GM23338 (cell line): ENCODE results near the gene MBLAC1. TPM values are rescaled to one million over a fixed set of nuclear protein-coding genes. Genes with fewer than 3 reads are reported as not detected.

ENCODE experiments used
- ATAC-seq: fragments of 200-7000 bp; cut with Tn5 transposase; 3 replicates; pipeline ENCODE4 v1.9.1; 2020
- DNase-seq: peaks from one replicate; pipeline ENCODE4 v3.0.0-alpha.2; 2015; ENCODE audit warnings: low spot score
- H2AFZ ChIP-seq: fragments of 200-600 bp; sonication (generic); 2 replicates; pipeline ENCODE4 v1.8.0; 2016; ENCODE audit warnings: antibody characterized with exemption, mild to moderate bottlenecking, moderate library complexity
- H3F3A ChIP-seq: fragments of 200-600 bp; sonication (generic); replicated peaks from 2 replicates; pipeline ENCODE4 v1.8.0; 2017; ENCODE audit warnings: antibody characterized with exemption, mixed run types, low read depth
- H3K27ac ChIP-seq: fragments of 200-600 bp; sonication (generic); 2 replicates; pipeline ENCODE4 v1.6.1; 2016; ENCODE audit warnings: low read depth
- H3K27me3 ChIP-seq: fragments of 200-600 bp; sonication (generic); 2 replicates; pipeline ENCODE4 v1.8.0; 2016; ENCODE audit warnings: mild to moderate bottlenecking, mixed run types, moderate library complexity; ENCODE audit not compliant: insufficient read depth
- H3K36me3 ChIP-seq: fragments of 200-600 bp; sonication (generic); 2 replicates; pipeline ENCODE4 v1.8.0; 2016; ENCODE audit warnings: mild to moderate bottlenecking; ENCODE audit not compliant: insufficient read depth
- H3K4me1 ChIP-seq: fragments of 200-600 bp; sonication (generic); 2 replicates; pipeline ENCODE4 v1.8.0; 2016; ENCODE audit warnings: mild to moderate bottlenecking, moderate library complexity; ENCODE audit not compliant: insufficient read depth
- H3K4me2 ChIP-seq: fragments of 200-600 bp; sonication (generic); 2 replicates; pipeline ENCODE4 v1.7.1; 2017; ENCODE audit warnings: mixed run types
- H3K4me3 ChIP-seq: fragments of 200-600 bp; sonication (generic); 2 replicates; pipeline ENCODE4 v1.6.1; 2016; ENCODE audit warnings: mixed run types
- H3K79me2 ChIP-seq: fragments of 200-600 bp; sonication (generic); replicated peaks from 2 replicates; pipeline ENCODE4 v1.8.0; 2017; ENCODE audit warnings: mild to moderate bottlenecking; ENCODE audit not compliant: insufficient read depth
- H3K9me2 ChIP-seq: fragments of 200-600 bp; sonication (generic); 2 replicates; pipeline ENCODE4 v1.8.0; 2017; ENCODE audit not compliant: insufficient read depth
- H4K20me1 ChIP-seq: fragments of 200-600 bp; sonication (generic); replicated peaks from 2 replicates; pipeline ENCODE4 v1.8.0; 2017; ENCODE audit warnings: mild to moderate bottlenecking; ENCODE audit not compliant: insufficient read depth
- H3K27ac Mint-ChIP-seq: 2 replicates; pipeline ENCODE4 v1.8.0; 2020; ENCODE audit warnings: inconsistent platforms, mild to moderate bottlenecking, moderate library complexity, mixed read lengths
- H3K27me3 Mint-ChIP-seq: 3 replicates; pipeline ENCODE4 v1.8.0; 2022; ENCODE audit warnings: low read depth, mild to moderate bottlenecking, moderate library complexity, mixed read lengths, inconsistent platforms; ENCODE audit not compliant: insufficient read depth, poor library complexity
- H3K36me3 Mint-ChIP-seq: 3 replicates; pipeline ENCODE4 v1.8.0; 2021; ENCODE audit warnings: low read depth, mild to moderate bottlenecking, inconsistent platforms, moderate library complexity, mixed read lengths
- H3K4me1 Mint-ChIP-seq: 3 replicates; pipeline ENCODE4 v1.8.0; 2020; ENCODE audit warnings: mild to moderate bottlenecking, inconsistent platforms, mixed read lengths
- H3K4me3 Mint-ChIP-seq: 3 replicates; pipeline ENCODE4 v1.8.0; 2021; ENCODE audit warnings: moderate library complexity, mild to moderate bottlenecking, inconsistent platforms, mixed read lengths
- H3K9me3 Mint-ChIP-seq: 3 replicates; pipeline ENCODE4 v1.8.0; 2020; ENCODE audit warnings: moderate library complexity, mild to moderate bottlenecking, inconsistent platforms, mixed read lengths
- CTCF ChIP-seq, 2 experiments: fragments of 200-600 bp in 1 of 2; sonication (generic) in 1 of 2; conservative IDR thresholded peaks; 2 replicates each; pipeline versions ENCODE4 v1.5.1 to v1.6.1; 2016 to 2017; ENCODE audit warnings: antibody characterized with exemption in 2 of 2, low read depth in 2 of 2, mild to moderate bottlenecking in 2 of 2, moderate library complexity in 1 of 2
- EZH2 ChIP-seq: fragments of 200-600 bp; sonication (generic); IDR thresholded peaks from one replicate; pipeline ENCODE4 v1.8.0; 2017; ENCODE audit warnings: antibody characterized with exemption, mild to moderate bottlenecking, low read depth; ENCODE audit not compliant: unreplicated experiment
- EZH2phosphoT487 ChIP-seq: fragments of 200-600 bp; sonication (generic); IDR thresholded peaks from one replicate; pipeline ENCODE4 v1.8.1; 2018; ENCODE audit warnings: antibody characterized with exemption; ENCODE audit not compliant: unreplicated experiment
- JUNB ChIP-seq: IDR thresholded peaks from one replicate; pipeline ENCODE4 v1.6.1; 2016; ENCODE audit warnings: antibody characterized with exemption; ENCODE audit not compliant: unreplicated experiment
- NANOG ChIP-seq: IDR thresholded peaks from 2 replicates; pipeline ENCODE4 v1.6.1; 2016; ENCODE audit warnings: antibody characterized with exemption, borderline replicate concordance
- POLR2AphosphoS5 ChIP-seq: IDR thresholded peaks from 2 replicates; pipeline ENCODE4 v1.6.1; 2016; ENCODE audit warnings: antibody characterized with exemption, low read depth
- REST ChIP-seq: IDR thresholded peaks from one replicate; pipeline ENCODE4 v1.6.1; 2018; ENCODE audit warnings: antibody characterized with exemption; ENCODE audit not compliant: unreplicated experiment
- STAT1 ChIP-seq: IDR thresholded peaks from one replicate; pipeline ENCODE4 v1.6.1; 2016; ENCODE audit warnings: antibody characterized with exemption; ENCODE audit not compliant: unreplicated experiment
- ZNF331 ChIP-seq: fragments of 250-450 bp; sonication (Bioruptor Pico); IDR thresholded peaks from 2 replicates; pipeline ENCODE4 v1.5.0; 2020; ENCODE audit warnings: low read depth, mild to moderate bottlenecking, moderate library complexity
- ZNF462 ChIP-seq: fragments of 250-450 bp; sonication (Bioruptor Pico); IDR thresholded peaks from 2 replicates; pipeline ENCODE4 v1.5.0; 2020; ENCODE audit warnings: mild to moderate bottlenecking, moderate library complexity
- polyA plus RNA-seq: library from polyadenylated mRNA; unstranded; fragments of >200 nt; fragmentation: Nextera tagmentation; extraction: Ambion mirVana; gene quantifications from 2 replicates; pipeline ENCODE4 v1.2.1, GENCODE V29; 2016
- total RNA-seq: library from RNA; depleted of rRNA; stranded (reverse); fragments of >200 nt; shearing (Covaris generic); gene quantifications from 2 replicates; pipeline ENCODE4 v1.2.3, GENCODE V29; 2014

Gene MBLAC1
- total and polyA plus RNA-seq, 2 experiments from 2014 or later, result 2.7 to 5.7 TPM

GRCh38 chr7:100093054-100093453, 33.7 kb upstream of the MBLAC1 start (continued):
- no peak for TF ChIP-seq REST
- TF ChIP-seq POLR2AphosphoS5, result no peak; the same call in 1 of the 2 replicates
- no peak for TF ChIP-seq EZH2phosphoT487
- no peak for TF ChIP-seq ZNF331 (CRISPR knock-in tag)
- no peak for TF ChIP-seq JUNB
- no peak for TF ChIP-seq EZH2
- no peak for TF ChIP-seq STAT1
- TF ChIP-seq NANOG, result no peak

GRCh38 chr7:100093498-100093897, 33.3 kb upstream of the MBLAC1 start:
- Histone ChIP-seq H3K79me2 (peaks cover 34% of the 10 kb centered on the region), H3K27ac (peak overlapping the region; percentile 1; the same call in 1 of the 2 replicates), H3K9me2 (no peaks in the 10 kb centered on the region), H3K4me2 (no peak overlapping the region), H3K4me3 (no peak overlapping the region), H2AFZ (no peak overlapping the region), H3F3A (peaks cover 88% of the 10 kb centered on the region), H4K20me1 (peaks cover 51% of the 10 kb centered on the region), H3K27me3 (no peaks in the 10 kb centered on the region), H3K36me3 (peaks cover 64% of the 10 kb centered on the region), H3K4me1 (peaks cover 6% of the 10 kb centered on the region)
- Mint-ChIP-seq H3K36me3 (peaks cover 84% of the 10 kb centered on the region), H3K27me3 (peaks cover 43% of the 10 kb centered on the region), H3K4me3 (no peak overlapping the region; the same call in 2 of the 3 replicates), H3K9me3 (peaks cover 5% of the 10 kb centered on the region; the same call in 2 of the 3 replicates), H3K4me1 (peaks cover 33% of the 10 kb centered on the region), H3K27ac (peak overlapping the region; percentile 42; the same call in 1 of the 2 replicates)
- DNase-seq, result no peak
- ATAC-seq, result no peak; the same call in 2 of the 3 replicates
- TF ChIP-seq STAT1 (no peak), REST (no peak), JUNB (no peak), ZNF462 (CRISPR knock-in tag) (no peak), CTCF (conservative IDR thresholded peaks at IDR 0.05; ENCODE audit: low read depth in 2 of 2) (no peak)
